ENCODE results near the gene PUSL1.
A peak's percentile ranks its signal among the peaks of the same experiment; 100 is the strongest.

Gene PUSL1

DNA sequence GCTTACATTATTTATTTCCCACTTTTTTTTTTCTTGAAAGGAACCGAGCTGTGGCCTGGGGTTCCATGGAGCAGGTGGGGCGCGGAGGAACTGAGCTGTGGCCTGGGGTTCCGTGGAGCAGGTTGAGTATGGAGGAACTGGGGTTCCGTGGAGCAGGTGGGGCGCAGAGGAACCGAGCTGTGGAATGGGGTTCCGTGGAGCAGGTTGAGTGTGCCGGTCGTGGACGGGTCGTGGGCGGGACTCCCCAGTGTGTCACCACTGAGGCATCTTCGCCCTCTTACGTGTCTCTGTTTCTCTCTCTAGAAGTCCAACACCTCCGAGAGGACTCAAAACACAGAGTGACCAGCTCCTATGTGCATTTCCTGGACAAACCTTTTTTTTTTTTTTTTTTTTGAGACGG lies 29.4 kb upstream of the PUSL1 start:
- no peak for DNase-seq

DNA sequence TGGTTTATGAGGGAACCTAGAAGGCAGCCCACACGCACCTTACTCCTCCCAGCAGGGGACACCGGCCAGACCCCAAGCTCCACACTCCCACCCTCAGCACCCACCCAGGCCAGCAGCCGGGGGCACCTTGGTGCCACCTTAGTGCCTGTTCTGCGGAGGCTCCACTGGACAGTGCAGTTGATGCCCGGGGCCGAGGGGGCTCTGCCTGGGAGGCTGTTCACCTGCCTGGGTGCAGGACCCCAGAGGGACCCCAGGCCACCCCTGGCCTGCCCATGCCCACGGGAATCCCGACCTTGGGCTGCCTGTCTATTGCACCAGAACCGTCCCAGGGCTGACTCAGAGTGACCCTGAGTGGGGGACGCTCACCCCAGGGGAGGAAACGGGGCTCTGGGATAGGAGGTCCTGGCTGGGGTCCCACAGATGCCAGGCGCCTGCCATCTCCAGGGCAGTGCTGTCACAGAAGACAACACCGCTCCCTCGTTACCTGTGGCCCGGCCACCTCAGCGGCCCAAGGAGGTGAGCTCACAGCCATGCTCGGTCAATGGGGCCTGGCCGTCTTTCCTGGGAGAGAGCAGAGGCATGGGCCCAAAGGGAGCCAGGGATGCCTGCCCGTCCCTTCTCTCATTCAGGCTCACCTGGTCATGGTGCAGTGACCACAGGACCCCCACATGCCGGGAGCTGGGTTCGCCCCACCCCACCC lies 27.5 kb upstream of the PUSL1 start:
- DNase-seq, result no peak

DNA sequence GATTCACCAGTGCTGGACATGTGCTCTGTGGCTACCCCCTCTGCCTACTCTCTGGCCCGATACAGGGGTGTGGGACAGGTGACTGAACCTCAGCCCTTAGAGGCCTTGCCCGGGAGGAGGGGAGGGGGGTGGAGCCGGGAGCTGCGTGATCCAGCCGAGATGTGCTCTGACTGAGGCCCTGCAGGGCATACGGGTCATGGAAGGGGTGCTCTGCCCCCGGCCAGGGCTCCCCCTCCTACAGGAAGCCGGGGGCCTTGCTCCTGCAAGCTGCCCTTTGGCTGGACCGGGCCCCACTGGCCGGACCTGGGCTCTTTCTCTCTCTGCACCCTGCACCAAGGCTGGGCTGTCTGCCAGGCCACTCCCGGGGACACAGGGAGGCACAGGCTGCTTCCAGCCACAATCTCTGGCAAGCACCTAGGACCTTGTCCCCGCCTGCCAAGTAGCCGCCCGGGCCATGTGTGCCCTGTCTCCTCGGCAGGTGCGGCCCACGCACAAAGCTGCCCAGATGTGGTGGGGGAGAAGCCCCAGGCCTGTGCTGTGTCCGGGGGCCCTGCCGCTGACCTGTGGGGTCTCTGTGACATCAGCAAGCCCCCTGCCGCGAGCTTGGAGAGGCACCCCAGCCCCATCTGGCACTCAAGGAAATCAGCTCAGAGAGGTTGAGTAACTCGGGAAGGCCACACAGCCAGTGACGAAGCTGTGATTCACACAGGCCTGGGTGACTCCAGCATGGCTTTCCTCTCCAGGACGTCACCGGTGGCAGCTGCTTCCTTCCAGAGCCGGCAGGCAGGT lies 26.7 kb upstream of the PUSL1 start:
- DNase-seq, result peak; percentile 67 to 85 (median 73)

DNA sequence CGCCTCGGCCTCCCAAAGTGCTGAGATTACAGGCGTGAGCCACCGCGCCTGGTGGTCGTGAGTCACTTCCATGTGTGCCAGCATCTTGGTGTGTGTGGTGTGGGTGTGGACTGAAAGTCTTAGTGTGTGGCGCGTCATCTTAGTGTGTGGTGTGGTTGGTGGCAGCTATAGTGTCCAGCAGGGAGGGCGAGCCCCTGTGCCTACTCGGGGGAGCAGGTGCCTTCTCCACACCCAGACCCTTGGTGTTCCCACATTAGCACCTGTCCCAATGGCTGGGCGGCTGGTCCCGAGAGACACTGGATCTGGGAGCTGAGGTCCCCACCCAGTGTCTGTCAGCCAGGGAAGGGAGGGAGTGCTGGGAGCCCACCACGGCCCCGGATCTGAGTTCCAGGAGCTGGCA lies 25.4 kb upstream of the PUSL1 start:
- peak; percentile 55 to 74 (median 61) for DNase-seq

DNA sequence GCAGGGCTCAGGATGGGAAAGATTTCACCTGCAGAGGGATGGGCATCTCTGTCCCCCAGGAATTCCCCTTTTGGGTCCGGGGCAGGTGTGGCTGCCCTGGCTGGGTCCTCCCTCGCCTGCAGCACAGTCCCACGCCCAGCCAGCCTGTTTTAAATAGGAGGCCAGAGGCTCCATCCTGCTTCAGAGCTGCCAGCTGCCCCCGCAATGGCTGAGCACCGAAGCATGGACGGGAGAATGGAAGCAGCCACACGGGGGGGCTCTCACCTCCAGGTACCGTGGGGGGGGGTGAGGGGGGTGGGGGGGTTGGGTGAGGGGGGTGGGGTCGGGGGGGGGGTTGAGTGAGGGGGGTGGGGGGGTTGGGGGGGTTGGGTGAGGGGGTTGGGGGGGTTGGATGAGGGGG lies 24.6 kb upstream of the PUSL1 start:
- no peak for DNase-seq

DNA sequence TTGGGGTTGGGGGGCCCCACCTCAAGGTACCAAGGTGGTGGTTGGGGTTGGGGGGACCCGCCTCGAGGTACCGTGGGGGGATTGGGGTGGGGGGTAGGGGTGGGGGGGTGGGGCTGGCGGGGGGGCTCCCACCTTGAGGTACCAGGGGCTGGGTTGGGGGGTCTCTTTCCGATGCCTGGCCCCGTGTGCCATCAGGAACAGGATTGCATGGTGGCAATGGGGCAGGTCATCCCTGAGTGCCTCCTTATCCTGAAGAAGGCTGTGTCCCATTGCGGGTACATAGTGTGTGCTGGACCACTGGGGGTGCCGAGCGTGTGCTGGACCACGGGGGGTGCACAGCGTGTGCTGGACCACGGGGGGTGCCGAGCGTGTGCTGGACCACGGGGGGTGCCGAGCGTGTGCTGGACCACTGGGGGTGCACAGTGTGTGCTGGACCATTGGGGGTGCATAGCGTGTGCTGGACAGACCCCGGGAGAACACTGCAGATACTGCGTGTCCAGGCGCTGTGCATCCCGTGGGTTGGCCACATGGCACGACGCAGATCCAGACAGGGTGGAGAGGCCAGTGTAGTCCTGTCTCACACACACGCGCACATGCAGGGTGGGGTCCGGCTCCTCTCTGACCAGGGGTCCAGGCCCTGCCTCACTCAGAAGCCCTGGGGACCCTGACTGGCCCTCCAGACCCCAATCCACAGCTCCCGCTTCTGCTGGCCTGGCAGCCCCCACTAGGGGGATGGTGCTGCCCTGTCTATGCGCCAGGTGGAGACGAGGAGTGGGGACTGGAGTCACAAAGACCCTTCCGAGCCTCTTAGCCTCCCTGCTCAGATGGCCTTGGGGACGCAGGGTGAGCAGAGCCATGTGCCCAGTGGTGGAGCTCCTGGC lies 23.9 kb upstream of the PUSL1 start:
- DNase-seq, result no peak

DNA sequence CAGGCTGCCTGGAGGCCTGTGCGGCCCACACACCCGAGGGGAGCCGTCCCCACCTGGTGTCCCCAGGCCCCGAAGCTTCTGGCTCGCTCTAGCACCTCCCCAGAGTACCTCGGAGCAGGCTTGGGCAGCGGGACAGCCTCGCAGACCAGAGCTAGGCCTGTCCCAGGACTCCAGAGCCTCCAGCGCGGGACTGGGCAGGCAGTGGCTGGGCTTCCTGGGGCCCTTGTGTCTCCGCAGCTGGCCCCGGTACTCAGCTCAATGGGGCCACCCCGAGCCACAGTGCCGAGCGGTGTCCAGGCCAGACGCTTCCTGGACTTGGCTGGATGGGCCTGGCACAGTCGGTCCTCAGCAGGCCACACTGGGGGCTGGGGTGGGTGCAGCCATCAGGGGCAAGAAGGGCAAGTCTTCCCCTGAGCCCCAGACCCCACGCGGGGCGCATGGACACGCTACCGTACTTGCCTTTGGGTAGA lies 23.3 kb upstream of the PUSL1 start:
- DNase-seq, result no peak

DNA sequence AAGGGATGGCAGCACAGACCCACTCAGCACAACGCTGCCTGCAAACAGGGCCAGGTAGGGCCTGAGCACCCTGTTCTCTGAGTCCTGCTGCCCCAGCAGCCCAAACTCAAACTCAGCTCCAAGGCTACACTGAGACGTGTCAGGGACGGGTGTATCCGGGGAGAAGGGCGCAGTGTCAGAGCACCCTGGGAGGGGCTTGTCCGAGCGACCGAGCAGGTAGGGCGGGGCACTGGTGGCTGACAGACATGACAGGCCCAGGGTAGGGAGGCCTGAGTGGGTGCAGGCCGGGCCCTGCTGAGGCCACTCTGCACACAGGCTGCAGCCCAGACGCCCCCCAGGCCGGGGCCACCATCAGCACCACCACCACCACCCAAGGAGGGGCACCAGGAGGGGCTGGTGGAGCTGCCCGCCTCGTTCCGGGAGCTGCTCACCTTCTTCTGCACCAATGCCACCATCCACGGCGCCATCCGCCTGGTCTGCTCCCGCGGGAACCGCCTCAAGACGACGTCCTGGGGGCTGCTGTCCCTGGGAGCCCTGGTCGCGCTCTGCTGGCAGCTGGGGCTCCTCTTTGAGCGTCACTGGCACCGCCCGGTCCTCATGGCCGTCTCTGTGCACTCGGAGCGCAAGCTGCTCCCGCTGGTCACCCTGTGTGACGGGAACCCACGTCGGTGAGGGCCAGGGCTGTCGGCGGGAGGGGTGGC lies 22.6 kb upstream of the PUSL1 start:
- DNase-seq, result no peak

DNA sequence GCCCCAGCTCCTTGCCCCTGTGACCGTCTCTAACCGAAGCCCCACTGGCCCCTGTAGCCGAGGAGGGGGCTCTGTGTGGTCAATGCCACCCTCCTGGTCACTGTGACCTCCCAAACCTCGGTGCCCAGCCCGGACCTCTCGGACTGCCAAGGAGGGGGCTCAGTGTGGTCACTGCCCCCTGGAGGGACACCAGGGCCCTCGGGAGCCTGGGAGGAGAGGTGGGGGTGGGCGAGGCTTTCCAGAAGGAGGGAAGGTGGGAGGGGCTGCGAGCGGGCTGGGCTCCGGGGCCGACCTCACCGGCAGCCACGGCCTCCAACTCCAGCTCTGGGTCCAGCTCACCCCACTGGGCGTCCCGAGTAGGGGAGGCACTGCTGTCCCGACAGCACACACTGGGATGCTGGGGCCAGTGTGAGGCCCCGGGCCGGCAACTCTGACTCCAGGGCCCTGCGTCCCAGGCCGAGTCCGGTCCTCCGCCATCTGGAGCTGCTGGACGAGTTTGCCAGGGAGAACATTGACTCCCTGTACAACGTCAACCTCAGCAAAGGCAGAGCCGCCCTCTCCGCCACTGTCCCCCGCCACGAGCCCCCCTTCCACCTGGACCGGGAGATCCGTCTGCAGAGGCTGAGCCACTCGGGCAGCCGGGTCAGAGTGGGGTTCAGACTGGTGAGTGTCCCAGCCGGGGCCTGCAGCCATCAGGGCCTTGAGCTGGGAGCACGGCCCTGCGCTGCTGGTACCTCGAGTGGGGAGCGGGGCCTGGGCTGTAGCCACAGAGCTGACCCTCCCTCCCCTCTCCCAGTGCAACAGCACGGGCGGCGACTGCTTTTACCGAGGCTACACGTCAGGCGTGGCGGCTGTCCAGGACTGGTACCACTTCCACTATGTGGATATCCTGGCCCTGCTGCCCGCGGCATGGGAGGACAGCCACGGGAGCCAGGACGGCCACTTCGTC lies 21.8 kb upstream of the PUSL1 start:
- DNase-seq, result no peak

DNA sequence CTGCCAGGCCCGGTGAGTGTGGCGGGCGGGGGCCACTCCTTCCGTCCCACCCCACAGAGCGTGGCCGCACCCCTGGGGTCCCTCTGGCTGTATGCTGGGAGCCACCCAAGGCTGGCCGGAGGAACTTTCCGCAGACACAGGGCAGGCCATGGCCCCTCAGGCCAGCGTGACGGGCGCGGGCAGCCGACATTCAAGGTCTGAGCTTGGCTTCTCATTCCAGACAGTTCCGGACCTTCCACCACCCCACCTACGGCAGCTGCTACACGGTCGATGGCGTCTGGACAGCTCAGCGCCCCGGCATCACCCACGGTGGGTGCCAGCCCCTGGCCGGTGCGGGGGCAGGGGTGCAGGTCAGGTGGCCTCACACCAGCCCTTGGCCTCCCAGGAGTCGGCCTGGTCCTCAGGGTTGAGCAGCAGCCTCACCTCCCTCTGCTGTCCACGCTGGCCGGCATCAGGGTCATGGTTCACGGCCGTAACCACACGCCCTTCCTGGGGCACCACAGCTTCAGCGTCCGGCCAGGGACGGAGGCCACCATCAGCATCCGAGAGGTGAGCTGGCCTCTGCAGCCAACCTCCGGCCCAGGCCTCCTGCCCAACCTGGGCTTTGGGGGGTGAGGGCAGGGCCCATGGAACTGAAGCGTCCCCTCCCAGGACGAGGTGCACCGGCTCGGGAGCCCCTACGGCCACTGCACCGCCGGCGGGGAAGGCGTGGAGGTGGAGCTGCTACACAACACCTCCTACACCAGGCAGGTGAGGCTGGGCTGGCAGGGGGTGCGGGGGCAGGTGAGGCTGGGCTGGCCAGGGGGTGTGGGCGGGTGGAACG lies 20.9 kb upstream of the PUSL1 start:
- no peak for DNase-seq

DNA sequence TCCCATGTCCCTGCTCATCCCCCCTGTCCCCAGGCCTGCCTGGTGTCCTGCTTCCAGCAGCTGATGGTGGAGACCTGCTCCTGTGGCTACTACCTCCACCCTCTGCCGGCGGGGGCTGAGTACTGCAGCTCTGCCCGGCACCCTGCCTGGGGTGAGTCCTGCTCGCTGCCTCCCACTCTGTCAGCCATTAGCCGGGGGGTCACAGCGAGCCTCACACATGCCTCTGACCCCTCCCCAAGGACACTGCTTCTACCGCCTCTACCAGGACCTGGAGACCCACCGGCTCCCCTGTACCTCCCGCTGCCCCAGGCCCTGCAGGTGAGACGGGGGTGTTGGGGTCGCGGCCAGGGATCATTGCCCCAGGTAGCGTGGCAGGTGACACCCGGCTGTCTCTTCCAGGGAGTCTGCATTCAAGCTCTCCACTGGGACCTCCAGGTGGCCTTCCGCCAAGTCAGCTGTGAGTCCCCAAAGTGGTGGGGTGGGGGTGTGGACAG lies 18.1 kb upstream of the PUSL1 start:
- peak; percentile 51 to 77 (median 76) for DNase-seq

DNA sequence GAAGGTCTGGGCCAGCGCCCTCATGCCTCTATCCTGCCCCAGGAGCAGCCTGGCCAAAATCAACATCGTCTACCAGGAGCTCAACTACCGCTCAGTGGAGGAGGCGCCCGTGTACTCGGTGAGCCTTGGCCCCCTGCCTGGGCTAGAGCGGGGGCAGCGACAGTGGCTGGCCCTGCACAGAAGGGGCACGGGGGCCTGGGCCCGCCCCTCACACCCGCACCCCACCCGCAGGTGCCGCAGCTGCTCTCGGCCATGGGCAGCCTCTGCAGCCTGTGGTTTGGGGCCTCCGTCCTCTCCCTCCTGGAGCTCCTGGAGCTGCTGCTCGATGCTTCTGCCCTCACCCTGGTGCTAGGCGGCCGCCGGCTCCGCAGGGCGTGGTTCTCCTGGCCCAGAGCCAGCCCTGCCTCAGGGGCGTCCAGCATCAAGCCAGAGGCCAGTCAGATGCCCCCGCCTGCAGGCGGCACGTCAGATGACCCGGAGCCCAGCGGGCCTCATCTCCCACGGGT lies 17.3 kb upstream of the PUSL1 start:
- no peak for DNase-seq

DNA sequence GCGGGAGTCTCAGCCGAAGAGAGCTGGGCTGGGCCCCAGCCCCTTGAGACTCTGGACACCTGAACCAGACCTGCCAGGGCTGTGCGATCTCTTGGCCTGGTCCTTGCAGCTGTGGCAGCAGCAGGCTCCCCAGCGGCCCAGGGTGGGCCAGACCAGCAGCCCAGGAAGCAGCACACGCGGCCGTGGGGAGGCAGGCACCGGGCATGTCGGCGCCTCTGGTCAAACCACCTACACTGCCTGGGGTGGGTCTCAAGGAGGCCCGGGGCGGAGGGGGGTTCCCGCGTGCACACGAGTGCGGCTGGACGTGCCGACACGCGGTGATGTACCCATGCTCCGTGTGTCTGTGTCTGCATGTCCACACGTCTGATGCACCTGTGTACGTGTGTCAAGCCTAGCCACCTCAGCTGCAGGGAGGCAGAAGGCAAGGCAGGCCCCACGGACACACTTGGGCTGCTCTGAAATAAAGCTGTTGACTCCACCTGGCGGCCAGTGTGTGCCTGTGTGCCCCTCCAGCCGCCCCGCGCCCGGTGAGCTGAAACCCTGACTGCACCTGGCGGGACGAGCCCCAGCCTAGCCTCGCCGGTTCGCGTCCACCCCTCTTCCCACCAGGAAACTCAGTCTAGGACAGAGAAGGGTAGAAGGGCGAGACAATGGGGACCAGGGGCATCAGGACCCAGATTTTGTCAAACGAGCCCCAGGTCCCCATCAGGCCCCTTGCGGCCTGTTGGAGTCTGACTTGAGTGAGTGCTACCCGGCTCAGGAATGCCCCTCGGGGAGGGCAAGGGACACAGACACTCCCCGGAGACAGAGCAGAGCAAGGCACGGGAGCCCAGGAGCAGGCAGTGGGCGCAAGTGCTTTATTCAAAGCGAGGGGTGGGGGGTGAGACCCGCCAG lies 16.6 kb upstream of the PUSL1 start:
- DNase-seq, result peak; percentile 38 to 58 (median 44)

DNA sequence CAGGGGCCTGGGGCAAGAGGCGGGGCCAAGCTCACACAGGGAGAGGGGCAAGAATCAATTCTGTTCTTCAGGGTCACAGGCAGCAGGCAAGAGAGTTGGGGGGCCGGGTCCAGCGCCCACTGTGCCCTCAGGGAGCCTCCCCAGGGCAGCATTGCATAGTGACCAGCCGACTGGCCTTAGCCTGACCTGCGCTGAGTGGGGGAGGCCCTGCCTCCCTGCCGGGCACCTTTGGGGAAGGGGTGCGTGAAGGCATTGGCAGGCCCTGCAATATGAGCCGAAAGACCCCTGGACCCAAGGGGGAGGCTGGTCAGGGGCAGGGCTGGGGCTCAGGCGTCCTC lies 16.0 kb upstream of the PUSL1 start:
- no peak for DNase-seq

DNA sequence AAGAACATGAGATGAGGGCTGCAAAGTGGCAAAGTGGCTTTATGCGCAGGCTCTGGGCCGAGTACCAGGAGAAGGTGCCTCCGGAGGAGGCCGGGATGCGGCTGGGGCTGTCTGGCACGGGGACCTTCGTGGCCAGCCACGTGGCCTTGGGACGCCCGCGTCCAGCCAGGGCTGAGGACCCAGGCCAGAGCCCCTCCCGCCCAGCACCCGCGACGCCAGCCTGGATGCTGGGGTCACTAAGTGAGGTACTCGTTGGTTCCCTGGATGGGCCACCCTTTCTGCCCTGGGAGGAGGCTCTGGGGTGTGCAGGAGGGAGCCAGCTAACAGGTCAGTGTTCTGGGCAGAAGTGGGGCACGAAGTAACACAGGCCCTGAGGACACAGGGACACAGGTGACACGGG lies 15.5 kb upstream of the PUSL1 start:
- no peak for DNase-seq

DNA sequence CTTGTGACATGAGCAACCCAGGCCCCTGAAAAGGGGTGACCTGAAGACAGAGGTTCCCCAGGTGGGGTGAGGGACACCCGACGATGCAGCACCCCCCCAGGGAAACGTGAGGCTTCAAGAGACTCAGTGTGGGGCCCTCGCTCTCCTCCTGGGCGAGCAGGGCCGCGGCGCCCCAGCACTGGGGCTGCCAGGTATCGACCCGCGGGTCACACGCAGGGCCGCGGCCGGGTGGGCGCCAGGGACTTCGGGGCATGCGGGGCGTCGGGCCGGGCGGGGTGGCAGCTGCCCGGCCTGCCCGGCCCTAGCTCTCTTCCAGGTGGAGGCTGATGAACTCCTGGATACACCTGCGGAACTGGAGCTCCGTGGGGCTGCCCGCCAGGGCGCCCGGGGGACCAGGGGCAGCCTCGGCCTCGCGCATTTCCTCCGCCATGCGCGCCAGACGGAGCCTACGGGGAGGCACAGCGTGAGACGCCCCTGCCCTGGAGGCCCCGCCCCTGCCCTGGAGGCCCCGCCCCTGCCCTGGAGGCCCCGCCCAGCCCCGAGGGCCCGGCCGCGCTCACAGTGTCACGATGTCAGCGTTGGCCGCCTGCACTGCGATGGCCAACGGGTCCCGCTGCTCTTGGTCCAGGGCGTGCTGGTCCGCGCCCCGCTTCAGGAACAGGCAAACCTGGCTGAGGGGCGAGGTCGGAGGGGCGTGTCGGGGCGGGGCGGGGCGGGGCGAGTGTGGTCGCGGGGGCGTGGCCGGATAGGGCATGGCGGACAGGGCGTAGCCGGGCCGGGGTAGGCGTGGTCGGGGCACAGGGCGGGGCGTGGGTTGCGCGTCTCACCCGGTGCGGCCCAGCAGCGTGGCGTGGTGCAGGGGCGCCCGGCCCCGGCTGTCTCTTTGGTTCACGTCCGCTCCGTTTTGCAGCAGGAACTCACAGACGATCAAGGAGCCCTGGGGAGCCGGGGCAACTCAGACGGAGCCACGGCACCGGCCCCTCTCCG lies 14.8 kb upstream of the PUSL1 start:
- DNase-seq, result peak in 1 of 3 donors; percentile 21

DNA sequence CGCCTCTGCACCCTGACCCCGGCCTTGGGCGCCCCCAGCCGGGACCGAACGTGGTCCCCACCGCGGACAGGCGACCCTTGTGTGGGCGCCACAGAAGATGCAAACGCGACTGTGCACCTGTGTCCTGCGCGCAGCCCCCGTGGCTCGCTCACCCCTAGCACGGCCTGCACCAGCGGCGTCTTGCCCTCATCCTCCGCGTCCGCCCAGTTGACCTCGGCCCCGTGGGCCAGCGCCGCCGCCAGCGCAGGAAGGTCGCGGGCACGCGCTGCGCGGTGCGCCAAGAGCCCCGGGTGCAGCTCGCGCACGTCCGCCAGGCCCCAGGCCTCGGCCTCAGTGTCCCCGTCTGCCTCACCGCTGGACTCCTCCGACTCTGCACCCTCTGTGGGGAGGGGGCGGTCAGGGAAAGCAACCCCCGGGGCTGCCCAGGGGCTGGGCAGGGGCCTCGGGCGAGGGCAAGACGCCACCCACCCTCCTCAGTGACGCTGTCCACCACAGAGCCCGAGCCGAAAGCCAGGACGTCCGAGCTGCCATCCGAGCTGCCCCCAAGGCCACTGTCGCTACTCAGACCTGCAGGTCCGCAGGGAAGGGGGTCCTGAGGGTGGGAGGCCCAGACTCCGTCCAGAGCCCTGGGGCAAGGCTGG lies 14.0 kb upstream of the PUSL1 start:
- DNase-seq, result no peak

All from suppressor macrophage treated with lipopolysaccharide for 1 hour (primary cell).